DMS53 treated with DMSO at 0.1 percent for 48 hours (cell line): ENCODE data around the gene MYCBPAP.

Experiments
- DNase-seq: peaks from one replicate; lab custom pipeline; 2025; ENCODE audit not compliant: unreplicated experiment; lab: John Stamatoyannopoulos, UW

The MYCBPAP gene

DNA sequence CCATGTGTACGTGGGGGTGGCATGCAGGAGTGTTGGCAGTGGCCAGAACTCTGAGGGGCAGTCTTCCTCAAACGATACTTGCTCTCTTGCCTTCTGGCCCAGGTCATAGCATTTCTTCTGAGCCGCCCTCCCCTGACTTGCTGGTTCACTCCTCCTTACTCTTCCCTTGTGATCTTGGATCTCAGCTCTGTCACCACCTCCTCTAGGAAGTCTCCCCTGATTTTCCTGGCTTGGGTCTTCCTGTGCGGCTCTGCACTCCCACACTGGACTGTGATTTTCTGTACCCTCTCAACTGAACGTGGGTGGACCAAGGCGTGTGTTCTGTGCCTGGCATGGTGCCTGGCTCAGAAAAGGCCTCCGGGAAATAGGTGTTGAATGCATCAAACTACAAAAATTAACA, 27.2 kb downstream of the MYCBPAP start:
- no peak for DNase-seq

DNA sequence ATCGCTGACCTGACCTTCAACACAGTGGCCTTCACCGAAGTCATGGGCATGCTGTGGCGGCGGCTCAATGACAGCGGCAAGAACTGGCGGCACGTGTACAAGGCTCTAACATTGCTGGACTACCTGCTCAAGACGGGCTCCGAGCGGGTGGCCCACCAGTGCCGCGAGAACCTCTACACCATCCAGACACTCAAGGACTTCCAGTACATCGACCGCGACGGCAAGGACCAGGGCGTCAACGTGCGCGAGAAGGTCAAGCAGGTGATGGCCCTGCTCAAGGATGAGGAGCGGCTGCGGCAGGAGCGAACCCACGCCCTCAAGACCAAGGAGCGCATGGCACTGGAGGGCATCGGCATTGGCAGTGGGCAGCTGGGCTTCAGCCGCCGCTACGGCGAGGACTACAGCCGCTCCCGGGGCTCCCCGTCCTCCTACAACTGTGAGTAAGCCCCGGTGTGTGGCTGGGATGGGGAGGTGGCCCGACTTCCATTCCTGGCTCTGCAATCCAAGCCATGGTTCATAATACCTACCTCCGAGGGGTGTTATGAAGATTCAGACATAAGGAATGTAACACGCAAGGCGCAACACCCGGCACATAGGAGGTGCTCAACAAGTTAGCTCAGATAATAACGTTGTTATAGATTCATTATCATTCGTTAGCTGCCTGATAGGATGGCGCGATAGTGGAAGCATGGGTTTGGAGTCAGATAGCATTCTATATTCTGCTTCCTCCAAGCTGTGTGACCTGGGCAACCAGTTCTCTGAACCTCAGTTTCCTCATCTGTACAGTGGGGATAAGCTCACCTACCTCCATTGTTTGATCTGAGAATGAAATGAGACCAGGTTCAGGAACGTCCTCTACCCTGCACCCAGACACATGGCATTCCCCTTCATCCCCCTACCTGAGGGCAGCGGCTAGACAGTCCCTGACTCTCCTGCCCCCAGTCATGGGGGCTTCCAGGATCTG, 28.7 kb downstream of the MYCBPAP start:
- no peak for DNase-seq

DNA sequence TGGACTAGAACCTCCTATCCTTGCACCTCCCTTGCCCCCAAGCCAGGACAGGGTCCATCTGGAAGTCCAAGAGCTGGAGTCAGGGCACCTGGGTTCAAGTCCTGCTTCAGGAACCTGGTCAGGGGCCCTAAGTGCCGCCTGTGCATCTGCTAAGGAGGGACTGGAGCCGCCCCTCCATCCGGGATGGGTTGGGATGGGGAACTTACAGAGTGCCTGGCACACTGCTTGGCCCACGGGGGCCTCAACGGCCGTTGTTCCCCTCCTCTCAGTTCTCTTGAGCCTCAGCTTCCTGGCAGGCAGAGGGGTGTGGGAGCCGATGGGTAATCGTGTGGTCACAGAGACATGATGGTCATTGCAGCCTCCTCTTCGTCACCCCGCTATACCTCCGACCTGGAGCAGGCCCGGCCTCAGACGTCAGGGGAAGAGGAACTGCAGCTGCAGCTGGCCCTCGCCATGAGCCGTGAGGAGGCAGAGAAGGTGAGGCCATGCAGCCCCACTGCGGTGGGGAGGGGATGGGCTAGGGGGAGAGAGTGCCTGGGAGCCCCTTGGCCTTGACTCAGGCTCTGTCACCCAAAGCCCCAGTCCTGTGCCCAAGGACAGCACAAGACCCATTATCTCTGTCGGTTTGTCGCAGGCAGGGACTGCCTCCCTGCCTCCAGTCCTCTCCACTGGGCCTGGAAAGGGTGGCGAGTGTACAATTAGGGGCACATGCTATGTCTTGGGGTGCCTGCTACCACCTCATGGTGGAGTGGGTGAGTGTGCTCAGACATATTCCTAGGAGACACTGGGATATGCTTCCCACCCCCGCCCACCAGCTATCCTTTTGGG, 29.7 kb downstream of the MYCBPAP start:
- DNase-seq, result no peak

DNA sequence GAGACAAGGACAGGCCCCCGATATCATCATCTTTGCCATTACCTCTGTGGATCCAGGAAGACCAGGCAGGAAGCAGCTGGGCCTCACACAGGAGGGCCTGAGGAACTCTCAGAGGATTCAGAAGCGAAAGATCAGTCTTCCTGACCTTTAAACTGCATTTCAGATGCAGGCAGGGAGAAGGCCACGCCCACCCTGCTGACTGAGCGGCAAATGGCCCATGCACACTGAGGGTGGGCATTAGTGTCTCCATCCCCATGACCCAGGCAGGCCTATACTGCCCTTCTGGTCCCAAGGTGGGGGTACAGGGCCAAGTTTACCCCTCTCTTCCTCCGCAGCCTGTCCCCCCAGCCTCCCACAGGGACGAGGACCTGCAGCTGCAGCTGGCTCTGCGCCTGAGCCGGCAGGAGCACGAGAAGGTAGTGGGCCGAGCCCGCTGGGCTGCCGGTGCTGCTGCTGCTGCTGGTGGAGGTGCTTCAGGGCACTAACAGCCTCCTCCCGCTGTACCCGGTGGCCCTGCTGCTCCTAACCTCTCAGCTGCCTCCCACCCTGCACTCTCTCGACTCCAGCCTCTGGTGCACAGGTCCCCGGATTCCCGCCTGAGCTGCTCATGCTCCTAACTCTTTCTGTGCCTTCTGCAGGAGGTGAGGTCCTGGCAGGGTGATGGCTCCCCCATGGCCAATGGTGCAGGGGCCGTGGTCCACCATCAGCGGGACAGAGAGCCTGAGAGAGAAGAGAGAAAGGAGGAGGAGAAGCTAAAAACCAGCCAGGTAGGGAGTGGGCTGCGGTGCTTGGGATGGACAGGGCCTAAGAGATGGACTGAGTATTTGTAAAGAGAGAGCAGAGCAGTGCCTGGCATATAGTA, 30.5 kb downstream of the MYCBPAP start:
- DNase-seq, result no peak

DNA sequence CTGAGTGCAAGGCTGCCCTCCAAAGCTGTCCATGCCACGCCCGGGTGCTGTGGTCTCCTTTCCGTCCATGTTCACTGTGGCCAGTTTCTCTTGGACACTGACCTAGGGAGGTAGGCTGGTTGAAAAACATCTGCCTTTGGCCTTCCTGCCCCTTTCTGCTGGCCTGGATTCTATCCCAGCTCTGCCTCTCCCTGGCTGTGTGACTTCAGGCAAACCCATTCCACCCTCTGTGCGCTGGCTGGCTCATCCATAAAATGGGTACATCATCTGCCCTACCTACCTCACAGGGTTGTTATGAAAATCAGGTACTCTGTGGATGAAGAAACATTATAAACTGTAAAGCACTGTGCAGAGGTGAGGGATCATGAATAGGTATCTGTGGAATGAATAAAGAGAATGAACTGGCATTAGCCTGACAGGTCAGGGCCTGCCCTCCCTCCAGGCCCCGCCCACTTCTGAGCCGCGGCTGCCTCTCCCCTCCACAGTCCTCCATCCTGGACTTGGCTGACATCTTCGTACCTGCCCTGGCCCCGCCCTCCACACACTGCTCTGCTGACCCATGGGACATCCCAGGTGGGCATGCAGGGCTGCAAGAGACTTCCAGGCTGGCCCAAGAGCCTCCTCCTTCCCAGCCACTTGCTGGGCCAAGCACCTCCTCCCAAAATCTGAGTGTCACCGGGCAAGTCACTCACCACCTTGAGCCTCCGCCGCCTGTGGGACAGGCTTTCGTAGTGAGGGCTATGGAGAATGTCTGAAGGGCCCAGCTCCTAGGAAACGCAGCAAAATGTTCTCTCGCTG, 31.7 kb downstream of the MYCBPAP start:
- DNase-seq, result no peak

DNA sequence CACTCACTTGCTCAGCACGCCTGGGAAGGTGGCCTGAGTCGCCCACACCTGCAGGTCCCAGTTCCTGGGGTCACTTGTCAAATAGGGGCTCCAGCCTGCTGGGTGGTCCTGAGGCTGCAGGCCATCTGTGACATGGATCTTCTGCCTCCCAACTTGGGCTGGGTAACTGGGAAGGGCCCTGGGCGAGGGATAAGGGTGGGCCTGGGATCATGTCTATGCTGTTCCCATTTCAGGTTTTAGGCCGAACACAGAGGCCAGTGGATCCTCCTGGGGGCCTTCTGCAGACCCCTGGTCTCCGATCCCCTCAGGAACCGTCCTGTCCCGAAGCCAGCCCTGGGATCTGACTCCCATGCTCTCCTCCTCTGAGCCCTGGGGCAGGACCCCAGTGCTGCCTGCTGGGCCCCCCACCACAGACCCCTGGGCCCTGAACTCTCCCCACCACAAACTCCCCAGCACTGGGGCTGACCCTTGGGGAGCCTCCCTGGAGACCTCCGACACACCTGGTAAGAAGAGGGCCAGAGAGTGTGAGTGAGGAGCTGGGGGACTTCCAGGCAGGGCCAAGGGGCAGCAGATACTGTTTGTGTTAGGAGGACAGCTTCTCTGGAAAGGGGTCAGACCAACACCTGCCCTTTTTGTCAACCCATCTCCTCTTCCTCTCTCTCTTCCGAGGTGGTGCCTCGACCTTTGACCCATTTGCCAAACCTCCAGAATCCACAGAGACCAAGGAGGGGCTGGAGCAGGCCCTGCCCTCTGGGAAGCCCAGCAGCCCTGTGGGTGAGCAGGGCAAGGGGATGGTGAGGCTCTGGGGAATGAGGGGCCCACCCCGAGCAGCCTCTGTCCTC, 32.5 kb downstream of the MYCBPAP start:
- no peak for DNase-seq

DNA sequence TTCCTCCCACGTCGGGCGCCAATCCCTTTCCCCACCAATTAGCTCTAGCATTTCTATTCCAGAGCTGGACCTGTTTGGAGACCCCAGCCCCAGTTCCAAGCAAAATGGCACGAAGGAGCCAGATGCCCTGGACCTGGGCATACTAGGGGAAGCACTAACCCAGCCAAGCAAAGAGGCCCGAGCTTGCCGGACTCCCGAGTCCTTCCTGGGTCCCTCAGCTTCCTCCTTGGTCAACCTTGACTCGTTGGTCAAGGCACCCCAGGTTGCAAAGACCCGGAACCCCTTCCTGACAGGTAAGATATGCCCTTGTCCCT, 33.1 kb downstream of the MYCBPAP start:
- no peak for DNase-seq

DNA sequence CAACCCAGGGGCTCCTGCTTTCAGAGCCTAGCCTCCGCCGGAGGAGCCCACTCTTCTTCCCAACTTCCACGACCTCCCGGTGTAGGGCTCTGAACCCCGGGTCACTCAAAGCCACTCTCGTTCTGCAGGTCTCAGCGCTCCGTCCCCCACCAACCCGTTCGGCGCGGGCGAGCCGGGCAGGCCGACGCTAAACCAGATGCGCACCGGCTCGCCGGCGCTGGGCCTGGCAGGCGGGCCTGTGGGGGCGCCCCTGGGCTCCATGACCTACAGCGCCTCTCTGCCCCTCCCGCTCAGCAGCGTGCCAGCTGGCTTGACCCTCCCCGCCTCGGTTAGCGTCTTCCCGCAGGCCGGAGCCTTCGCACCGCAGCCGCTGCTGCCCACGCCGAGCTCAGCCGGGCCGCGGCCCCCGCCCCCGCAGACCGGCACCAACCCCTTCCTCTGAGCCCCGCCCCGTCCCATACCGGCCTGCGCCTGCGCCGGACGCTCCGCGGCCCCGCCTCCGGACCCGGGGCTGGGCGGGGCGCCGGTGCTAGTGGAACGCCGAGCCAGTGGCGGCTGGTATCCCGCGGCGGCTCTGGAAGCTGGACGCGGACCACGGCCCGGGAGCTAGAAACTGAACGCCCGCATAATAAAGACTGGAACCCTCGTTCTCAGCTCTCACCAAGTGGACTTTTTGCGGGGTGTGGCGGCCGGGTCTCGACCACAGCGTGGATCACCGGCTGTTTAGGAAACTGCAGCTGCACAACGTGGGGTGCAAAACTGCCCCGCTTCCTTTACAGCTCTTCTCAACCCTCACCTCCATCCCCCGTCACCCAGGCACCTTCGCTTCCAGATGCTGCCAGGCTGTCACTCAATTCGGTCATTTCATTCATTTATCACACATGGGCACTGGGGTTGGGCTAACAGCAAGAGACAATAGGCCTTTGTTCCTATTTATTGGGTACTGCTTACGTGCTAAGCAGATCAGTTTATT, 33.8 kb downstream of the MYCBPAP start:
- DNase-seq, result peak; percentile 88

DNA sequence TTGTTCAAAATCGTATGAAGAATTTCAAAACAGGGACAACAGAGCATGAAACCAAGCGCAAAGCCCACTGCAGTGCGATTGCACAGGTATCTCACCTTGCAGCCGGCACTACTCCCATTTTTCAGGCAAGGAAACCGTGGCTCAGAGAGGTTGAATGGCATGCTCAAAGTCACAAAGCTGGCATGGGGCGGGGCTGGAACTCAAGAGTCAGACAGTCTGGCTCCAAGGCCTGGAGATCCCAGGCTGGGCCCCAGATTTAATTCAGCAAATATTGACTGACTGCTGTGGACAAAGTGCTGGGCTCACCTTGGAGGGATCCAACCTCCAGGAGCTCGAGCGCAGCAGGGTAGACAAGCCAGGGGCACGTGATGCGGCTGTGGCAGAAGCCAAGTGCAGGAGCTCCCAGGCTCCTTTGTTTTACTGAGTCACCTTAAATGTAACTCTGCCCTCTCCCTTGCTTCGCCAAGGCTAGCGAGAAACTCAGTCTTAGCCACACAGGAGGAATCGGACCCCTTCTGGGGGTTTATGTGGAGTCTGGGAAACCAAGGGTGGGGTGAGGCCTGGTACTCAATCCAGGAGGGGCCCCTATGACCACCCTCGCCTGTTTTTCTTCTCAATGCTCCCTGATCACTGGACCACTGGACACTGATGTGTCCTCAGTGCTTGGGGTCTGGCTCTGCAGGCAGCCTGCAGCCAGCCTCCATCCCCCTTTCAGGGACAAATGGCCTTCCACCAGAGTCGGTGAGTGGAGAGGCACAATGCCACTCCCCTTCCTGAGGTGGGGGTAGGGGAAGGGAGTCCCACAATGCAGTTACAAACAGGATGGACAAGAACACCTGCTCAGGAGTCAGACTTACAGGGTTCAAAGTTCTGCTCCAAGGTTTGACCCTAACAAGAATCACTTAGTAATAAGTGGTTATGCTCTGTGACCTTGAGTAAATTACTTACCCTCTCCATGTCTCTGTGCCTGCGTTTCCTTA, 34.8 kb downstream of the MYCBPAP start:
- DNase-seq, result peak; percentile 99

DNA sequence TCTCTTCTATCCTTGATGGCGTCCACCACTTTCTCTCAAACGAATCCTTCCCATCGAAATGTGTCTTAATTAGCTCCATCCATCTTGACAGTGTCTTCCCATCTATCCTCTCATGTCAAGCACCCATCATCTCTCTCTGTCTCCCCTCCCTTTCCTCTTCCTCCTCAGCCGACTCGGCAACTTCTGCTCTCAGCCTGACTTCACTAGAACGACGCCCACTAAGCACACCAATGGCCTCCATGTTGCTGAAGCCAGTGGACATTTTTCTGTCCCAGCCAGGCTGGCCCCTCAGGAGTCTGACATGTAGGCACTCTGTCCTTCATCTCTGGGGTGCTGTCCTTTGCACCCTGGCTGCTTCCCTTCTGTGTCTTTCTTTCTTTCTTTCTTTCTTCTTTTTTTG, 36.3 kb downstream of the MYCBPAP start:
- DNase-seq, result no peak

DNA sequence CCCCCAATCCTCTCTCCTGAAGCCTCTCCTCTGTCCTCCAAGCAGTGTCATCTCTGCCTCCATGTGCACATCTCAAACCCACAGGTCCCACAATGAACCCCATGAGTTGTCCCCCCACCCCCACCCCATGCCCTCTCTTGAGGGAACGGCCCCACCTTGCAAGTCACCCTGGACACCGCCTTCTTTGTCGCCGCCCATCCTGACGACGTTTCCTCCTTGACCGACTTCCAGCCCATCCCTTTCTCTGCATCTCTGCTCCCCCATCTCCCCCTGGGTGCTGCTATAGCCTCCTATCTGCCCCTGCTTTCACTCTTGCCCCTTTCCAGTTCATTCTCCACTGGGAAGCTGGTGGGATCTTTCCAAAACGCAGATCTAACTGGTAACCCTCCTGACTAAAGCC, 37.1 kb downstream of the MYCBPAP start:
- DNase-seq, result no peak

DNA sequence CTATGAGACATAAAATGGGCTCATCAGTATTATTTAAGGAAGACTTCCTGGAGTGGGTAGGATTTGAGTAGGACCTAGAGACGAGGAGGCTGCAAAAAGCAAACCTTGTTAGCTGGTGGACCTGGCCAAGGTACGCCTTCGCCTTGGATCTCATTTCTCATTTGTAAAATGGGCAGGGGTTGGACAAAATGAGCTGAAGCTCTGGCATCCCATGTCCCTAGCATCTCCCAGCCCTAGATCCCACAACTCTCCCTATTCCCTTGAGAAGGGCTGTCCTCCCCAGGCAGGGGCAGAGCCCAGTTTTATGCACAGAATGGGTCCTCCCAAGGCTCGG, 38.4 kb downstream of the MYCBPAP start:
- no peak for DNase-seq

DNA sequence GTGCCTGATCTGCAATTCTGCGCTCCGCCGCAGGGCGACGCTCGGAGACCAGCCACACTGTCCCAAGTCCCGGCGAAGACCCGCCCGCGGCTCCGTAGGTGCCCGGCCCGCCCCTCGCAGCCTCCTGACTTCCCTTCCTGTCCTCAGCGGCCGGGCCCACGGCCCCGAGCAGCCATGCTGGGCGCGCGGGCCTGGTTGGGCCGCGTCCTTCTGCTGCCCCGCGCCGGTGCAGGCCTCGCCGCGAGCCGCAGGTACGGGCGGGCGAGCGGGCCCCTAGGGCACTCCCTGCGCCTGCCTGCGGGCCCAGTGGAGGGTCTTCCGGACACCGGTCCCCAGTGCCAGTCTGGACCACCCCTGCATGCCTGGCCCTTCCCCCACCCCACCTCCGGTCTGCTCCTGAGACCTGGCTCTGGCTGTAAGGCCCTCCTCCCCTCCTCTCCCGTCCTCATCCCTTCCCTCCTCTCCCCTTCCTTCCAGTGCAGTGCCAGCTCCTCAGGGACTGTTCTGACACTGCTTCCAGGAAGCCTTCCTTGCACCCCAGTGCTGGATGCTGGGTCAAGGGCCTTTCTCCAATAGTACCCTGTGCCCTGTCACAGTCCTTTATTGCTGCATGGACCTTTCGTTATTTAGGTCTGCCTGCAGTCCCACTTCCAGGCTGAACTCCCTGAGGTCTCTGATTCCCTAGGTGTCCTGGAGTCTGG, 38.9 kb downstream of the MYCBPAP start, which contains the start of gene SPATA20:
Gene SPATA20, plus strand, starts transcription at position 140 of the 701 bp plus-strand sequence. Its CDS starts 35 bp downstream, at position 175.
- peak; percentile 96 for DNase-seq

DNA sequence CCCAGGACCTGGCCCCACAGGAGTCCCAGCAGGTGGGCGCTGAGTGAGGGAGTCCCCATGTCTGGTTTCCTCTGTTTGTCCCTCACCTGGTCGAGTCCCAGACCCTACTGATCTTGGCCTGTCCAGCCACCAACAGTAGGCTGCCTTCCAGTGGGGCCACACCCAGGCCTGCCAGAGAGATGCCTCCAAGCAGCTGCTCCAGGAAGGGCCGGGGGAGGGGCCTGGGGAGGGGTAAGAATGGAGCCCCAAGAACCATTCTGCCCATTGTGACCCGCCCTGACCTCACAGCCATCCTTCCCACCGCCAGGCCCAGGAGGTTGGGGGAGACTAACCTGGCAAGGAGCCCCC, 39.5 kb downstream of the MYCBPAP start:
- DNase-seq, result no peak

DNA sequence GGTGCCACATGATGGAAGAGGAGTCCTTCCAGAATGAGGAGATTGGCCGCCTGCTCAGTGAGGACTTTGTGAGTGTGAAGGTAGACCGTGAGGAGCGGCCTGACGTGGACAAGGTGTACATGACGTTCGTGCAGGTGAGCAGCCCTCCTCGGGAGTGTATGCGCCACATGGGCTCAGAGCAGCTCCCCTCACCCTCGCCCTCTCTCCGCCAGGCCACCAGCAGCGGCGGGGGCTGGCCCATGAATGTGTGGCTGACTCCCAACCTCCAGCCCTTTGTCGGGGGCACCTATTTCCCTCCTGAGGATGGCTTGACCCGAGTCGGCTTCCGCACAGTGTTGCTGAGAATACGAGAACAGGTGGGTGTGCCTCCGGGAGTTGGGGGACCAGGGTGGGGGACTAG, 40.6 kb downstream of the MYCBPAP start:
- DNase-seq, result no peak

DNA sequence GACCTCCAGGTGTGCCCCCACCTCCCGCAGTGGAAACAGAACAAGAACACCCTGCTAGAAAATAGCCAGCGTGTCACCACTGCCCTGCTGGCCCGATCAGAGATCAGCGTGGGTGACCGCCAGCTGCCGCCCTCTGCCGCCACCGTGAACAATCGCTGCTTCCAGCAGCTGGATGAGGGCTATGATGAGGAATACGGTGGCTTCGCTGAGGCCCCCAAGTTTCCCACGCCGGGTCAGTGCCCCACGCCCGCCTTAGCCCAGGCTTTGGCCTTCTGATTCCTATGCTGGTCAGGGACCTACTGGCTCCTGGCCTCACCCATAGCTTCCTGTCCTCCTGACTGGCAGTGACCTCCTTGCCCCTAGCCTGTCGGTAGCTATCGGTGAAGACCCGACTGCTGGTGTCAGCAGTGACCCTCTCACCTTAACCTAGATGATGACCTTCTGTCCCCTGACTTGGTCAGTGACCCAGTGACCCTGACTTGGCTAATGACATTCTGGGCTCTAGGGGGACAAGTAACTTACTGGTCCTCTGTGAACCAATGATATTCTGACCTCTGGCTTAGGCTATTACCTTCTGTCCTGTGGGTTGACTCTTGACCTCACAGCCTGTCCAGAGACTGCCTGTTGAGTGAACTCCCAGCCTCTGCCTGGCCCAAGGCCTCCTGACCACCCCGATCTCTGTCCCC, 41.2 kb downstream of the MYCBPAP start:
- no peak for DNase-seq
